Heart right ventricle (tissue), 16 donors: Measurements from ENCODE around the gene PPP1CA. TPM values are rescaled to one million over a fixed set of nuclear protein-coding genes. Genes with fewer than 3 reads are reported as not detected.

ENCODE experiments used
- ATAC-seq, 8 donors: fragments of 200-7000 bp; cut with Tn5 transposase; one replicate each; pipeline ENCODE4 v1.9.1; 2020; ENCODE audit warnings: mild to moderate bottlenecking in 8 of 8, moderate library complexity in 8 of 8, moderate number of reproducible peaks in 1 of 8
- DNase-seq, 2 donors: peaks; one replicate each; pipeline ENCODE4 v3.0.0-alpha.2; 2020
- H3K27ac ChIP-seq, 10 donors: fragments of 200-600 bp; sonication (generic) in 2 of 10; one replicate each; pipeline versions ENCODE4 v1.5.0 to v1.8.0; 2020 to 2022; ENCODE audit warnings: mild to moderate bottlenecking in 3 of 10
- H3K27me3 ChIP-seq, 7 donors: fragments of 200-600 bp; one replicate each; pipeline ENCODE4 v1.8.0; 2021 to 2022; ENCODE audit warnings: mild to moderate bottlenecking in 2 of 7
- H3K36me3 ChIP-seq, 9 donors: fragments of 200-600 bp; sonication (generic) in 1 of 9; one replicate each; pipeline versions ENCODE4 v1.5.0 to v1.8.0; 2020 to 2022; ENCODE audit warnings: mild to moderate bottlenecking in 2 of 9
- H3K4me1 ChIP-seq, 9 donors: fragments of 200-600 bp; sonication (generic) in 1 of 9; one replicate each; pipeline versions ENCODE4 v1.5.0 to v1.8.0; 2020 to 2022; ENCODE audit warnings: mild to moderate bottlenecking in 4 of 9
- H3K4me3 ChIP-seq, 10 donors: fragments of 200-600 bp; sonication (generic) in 2 of 10; one replicate each; pipeline versions ENCODE4 v1.5.0 to v1.8.0; 2020 to 2022; ENCODE audit warnings: mild to moderate bottlenecking in 7 of 10, moderate library complexity in 2 of 10
- H3K9me3 ChIP-seq, 11 donors: fragments of 200-600 bp in 10 of 11; sonication (generic) in 2 of 11; one replicate each; pipeline versions ENCODE4 v1.5.0 to v1.8.0; 2013 to 2022; ENCODE audit warnings: mild to moderate bottlenecking in 2 of 11, control low read depth in 1 of 11, moderate library complexity in 1 of 11
- WGBS, 2 donors: extraction: QIAGEN DNeasy Blood & Tissue Kit; methylation state at CpG; one replicate each; pipeline ENCODE4 v1.1.7; 2013; ENCODE audit warnings: inconsistent platforms in 1 of 2; 5-methylcytosine and 5-hydroxymethylcytosine counted together
- intact Hi-C, 10 donors: fragments of 100-400 bp; cut with DNase I; formaldehyde crosslinking; loops; one replicate each; pipeline versions ENCODE4 v1.11.1 to v1.14.2; 2022
- polyA plus RNA-seq, 2 donors: library from polyadenylated mRNA; stranded (reverse); fragments of 200-250 nt; gene quantifications; one replicate each; pipeline ENCODE4 v1.2.3, GENCODE V29; 2013
- total RNA-seq, 10 donors: library from RNA; stranded (reverse); fragmentation: NEBNext Ultra II Directional in 3 of 10; extraction: Animal tissue kit (Norgen Biotek cat#: 25700) in 3 of 10; gene quantifications; one replicate each; pipeline versions ENCODE4 v1.2.1 to v1.2.4, GENCODE V29; 2021 to 2023
- TF ChIP-seq, protein P1 (sequence below), 9 donors: fragments of 200-600 bp; sonication (generic) in 2 of 9; IDR thresholded peaks; one replicate each; pipeline versions ENCODE4 v1.5.0 to v1.8.0; 2021 to 2022; ENCODE audit warnings: antibody characterized with exemption in 9 of 9, mild to moderate bottlenecking in 5 of 9, moderate library complexity in 1 of 9
- donor health status: Arrhythmogenic right ventricular cardiomyopathy.
- donor health status: ischemic (EF 13 %, LVEDD 7.1; RV severe dilation, severe dysfunction).
- donor health status: healthy with polysubstance abuse.
- donor health status: DM: no; HTN: yes; CAD: no.
- donor health status: DM: no; HTN: no; CAD: no.
- donor health status: ischemic (EF 25% LVEDD 6.9; RV normal size, moderate dysfunction).
- donor health status: ischemic (EF 25% LVEDD 5.7; RV mildly dilated, moderate dysfunction).
- donor health status: healthy.
- donor health status: DM: yes; HTN: yes; CAD: no.
- donor health status: Ischemic cardiomyopathy.
- donor health status: ischemic (EF 35%, LVEDD 5.7; RV mildly dilated, moderate dysfunction).
- donor health status: nonischemic (EF 11% LVEDD 7.7; RV severe dilation, severe dysfunction).
- donor health status: DM: yes; HTN: yes; CAD: no.
- donor health status: PGD.
- donor health status: ischemic (EF 29% LVEDD 5.4; RV normal size, mild dysfunction).
- donor health status: nonischemic (EF 23%, LVEDD 6.1; RV moderate dilation, normal function).

Gene PPP1CA
- total and polyA plus RNA-seq, 12 donors: 80.2 to 186 (median 103) TPM

DNA sequence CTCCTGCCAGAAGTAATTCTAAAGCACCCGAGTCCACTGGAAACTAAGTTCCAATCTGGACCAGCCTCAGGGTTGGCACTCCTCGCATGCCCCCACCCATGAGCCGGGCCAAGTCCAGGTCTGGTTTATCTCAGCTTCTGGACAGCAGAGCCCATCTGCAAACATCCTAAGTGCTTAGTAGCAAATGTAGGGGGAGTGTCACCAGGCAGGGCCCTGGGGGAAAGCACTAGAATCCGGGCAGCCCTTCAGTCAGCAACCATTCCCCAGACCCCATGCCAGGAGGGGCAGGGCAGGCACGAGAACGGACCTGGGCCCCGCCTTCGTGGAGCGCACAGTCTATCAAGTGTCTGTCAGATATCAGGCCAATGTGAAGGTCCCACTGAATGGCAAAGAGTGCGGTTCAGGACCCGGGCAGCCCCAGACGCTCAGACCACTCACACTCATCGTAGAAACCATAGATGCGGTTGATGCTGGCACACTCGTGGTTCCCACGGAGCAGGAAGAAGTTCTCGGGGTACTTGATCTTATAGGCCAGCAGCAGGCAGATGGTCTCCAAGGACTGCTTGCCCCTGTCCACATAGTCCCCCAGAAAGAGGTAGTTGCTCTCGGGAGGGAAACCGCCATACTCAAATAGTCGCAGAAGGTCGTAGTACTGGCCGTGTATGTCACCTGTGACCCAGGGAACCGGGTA, 1.3 kb downstream of the PPP1CA start:
- Histone ChIP-seq H3K27me3 (no peaks in the 10 kb centered on the region), H3K4me3 (peak overlapping the region; percentile 68 to 99 (median 96)), H3K36me3 (peaks cover 0 to 53% (median 26%) of the 10 kb centered on the region in 9 donors), H3K9me3 (no peaks in the 10 kb centered on the region), H3K27ac (peak overlapping the region in 9 of 10 donors; percentile 94 to 99 (median 97)), H3K4me1 (peaks cover 0 to 80% (median 54%) of the 10 kb centered on the region in 9 donors)
- WGBS, 2 donors: 35 to 37% methylated on average over 23 of the region's 23 CpGs
- DNase-seq: no peak
- ATAC-seq: peak in 5 of 8 donors; percentile 4 to 36 (median 6)
- intact Hi-C loops: loop anchor here in 8 of 10 donors (2.0 to 5.0 kb wide), 4 partner anchors 67 to 107 kb away; partner anchors contain the start of genes TMEM134 (in 6 of the 8), CDK2AP2 (in 4 of the 8), PITPNM1 (in 4 of the 8) and AIP (in 1 of the 8)
- TF ChIP-seq, protein P1, sequence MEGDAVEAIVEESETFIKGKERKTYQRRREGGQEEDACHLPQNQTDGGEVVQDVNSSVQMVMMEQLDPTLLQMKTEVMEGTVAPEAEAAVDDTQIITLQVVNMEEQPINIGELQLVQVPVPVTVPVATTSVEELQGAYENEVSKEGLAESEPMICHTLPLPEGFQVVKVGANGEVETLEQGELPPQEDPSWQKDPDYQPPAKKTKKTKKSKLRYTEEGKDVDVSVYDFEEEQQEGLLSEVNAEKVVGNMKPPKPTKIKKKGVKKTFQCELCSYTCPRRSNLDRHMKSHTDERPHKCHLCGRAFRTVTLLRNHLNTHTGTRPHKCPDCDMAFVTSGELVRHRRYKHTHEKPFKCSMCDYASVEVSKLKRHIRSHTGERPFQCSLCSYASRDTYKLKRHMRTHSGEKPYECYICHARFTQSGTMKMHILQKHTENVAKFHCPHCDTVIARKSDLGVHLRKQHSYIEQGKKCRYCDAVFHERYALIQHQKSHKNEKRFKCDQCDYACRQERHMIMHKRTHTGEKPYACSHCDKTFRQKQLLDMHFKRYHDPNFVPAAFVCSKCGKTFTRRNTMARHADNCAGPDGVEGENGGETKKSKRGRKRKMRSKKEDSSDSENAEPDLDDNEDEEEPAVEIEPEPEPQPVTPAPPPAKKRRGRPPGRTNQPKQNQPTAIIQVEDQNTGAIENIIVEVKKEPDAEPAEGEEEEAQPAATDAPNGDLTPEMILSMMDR (IDR thresholded peaks at IDR 0.05): no peak

- intact Hi-C loops: loop anchor here in 1 of 10 donors (10.0 kb wide), 1 partner anchor 106 kb away; the partner anchor contains the start of genes CDK2AP2 and PITPNM1
- H3K36me3 ChIP-seq: peaks cover 0 to 58% (median 26%) of the 10 kb centered on the region in 9 donors
- ATAC-seq: no peak
- H3K4me3 ChIP-seq: no peak overlapping the region
- WGBS, 2 donors: 85% methylated on average over 31 of the region's 31 CpGs
- H3K9me3 ChIP-seq: no peaks in the 10 kb centered on the region
- TF ChIP-seq, protein P1 (IDR thresholded peaks at IDR 0.05): no peak
- H3K4me1 ChIP-seq: peaks cover 0 to 66% (median 52%) of the 10 kb centered on the region in 9 donors
- DNase-seq: no peak
- H3K27ac ChIP-seq: peak overlapping the region in 2 of 10 donors; percentile 26 to 31
- H3K27me3 ChIP-seq: no peaks in the 10 kb centered on the region
Observed at GRCh38 chr11:67398661-67399563, 2.7 kb downstream of the PPP1CA start.

- peaks cover 0 to 59% (median 44%) of the 10 kb centered on the region in 9 donors for H3K4me1 ChIP-seq
- no peaks in the 10 kb centered on the region for H3K9me3 ChIP-seq
- peaks cover 0 to 65% (median 26%) of the 10 kb centered on the region in 9 donors for H3K36me3 ChIP-seq
- no peak for ATAC-seq
- H3K27me3 ChIP-seq: no peaks in the 10 kb centered on the region
- WGBS, 2 donors: 77 to 78% methylated on average over 24 of the region's 24 CpGs
- H3K27ac ChIP-seq: peak overlapping the region in 1 of 10 donors; percentile 31
- DNase-seq: no peak
- intact Hi-C loops: loop anchor here in 2 of 10 donors (2.0 to 10.0 kb wide), 2 partner anchors 107 to 109 kb away; partner anchors contain the start of genes CDK2AP2 (in 1 of the 2) and PITPNM1 (in 1 of the 2)
- no peak overlapping the region for H3K4me3 ChIP-seq
- TF ChIP-seq, protein P1 (IDR thresholded peaks at IDR 0.05): no peak
Observed at GRCh38 chr11:67397986-67398660, 3.5 kb downstream of the PPP1CA start.
